Osteocyte (in vitro differentiated cells): ENCODE results near the gene WBP4. TPM values are rescaled to one million over a fixed set of nuclear protein-coding genes. Genes with fewer than 3 reads are reported as not detected.

Experiments used
- DNase-seq: peaks from one replicate; pipeline ENCODE4 v3.0.0; 2021; ENCODE audit warnings: mixed read lengths; ENCODE audit not compliant: unreplicated experiment; ENCODE audit errors: extremely low spot score
- H3K27ac Mint-ChIP-seq: one replicate; pipeline ENCODE4 v1.8.0; 2021; ENCODE audit warnings: mild to moderate bottlenecking, mixed read lengths; ENCODE audit not compliant: unreplicated experiment
- H3K27me3 Mint-ChIP-seq: one replicate; pipeline ENCODE4 v1.8.0; 2021; ENCODE audit warnings: mixed read lengths; ENCODE audit not compliant: unreplicated experiment
- H3K36me3 Mint-ChIP-seq: one replicate; pipeline ENCODE4 v1.8.0; 2021; ENCODE audit warnings: mixed read lengths; ENCODE audit not compliant: unreplicated experiment
- H3K4me1 Mint-ChIP-seq: one replicate; pipeline ENCODE4 v1.8.0; 2021; ENCODE audit warnings: mixed read lengths; ENCODE audit not compliant: unreplicated experiment
- H3K4me3 Mint-ChIP-seq: one replicate; pipeline ENCODE4 v1.8.0; 2021; ENCODE audit warnings: mild to moderate bottlenecking, moderate library complexity, mixed read lengths; ENCODE audit not compliant: unreplicated experiment
- H3K9me3 Mint-ChIP-seq: one replicate; pipeline ENCODE4 v1.8.0; 2021; ENCODE audit warnings: mixed read lengths; ENCODE audit not compliant: unreplicated experiment
- CTCF ChIP-seq: fragments of 200-600 bp; sonication (generic); IDR thresholded peaks from 2 replicates; pipeline ENCODE4 v1.5.0; 2021; ENCODE audit warnings: antibody characterized with exemption, mild to moderate bottlenecking, moderate library complexity
- total RNA-seq: library from RNA; stranded (reverse); gene quantifications from 2 replicates; pipeline ENCODE4 v1.2.1, GENCODE V29; 2021

WBP4 gene
- total RNA-seq, 1 donor from 2014 or later: 6.9 TPM

- H3K36me3 Mint-ChIP-seq: peaks cover 27% of the 10 kb centered on the region
- H3K9me3 Mint-ChIP-seq: peaks cover 11% of the 10 kb centered on the region
- H3K27me3 Mint-ChIP-seq: no peaks in the 10 kb centered on the region
- H3K27ac Mint-ChIP-seq: no peak overlapping the region
- peaks cover 33% of the 10 kb centered on the region for H3K4me1 Mint-ChIP-seq
- no peak for DNase-seq
- no peak for TF ChIP-seq CTCF
- H3K4me3 Mint-ChIP-seq: no peak overlapping the region
Measured at GRCh38 chr13:41049480-41050440, 11.5 kb upstream of the WBP4 start.

- Mint-ChIP-seq H3K4me1 (peaks cover 52% of the 10 kb centered on the region), H3K4me3 (no peak overlapping the region), H3K9me3 (peaks cover 11% of the 10 kb centered on the region), H3K36me3 (peaks cover 9% of the 10 kb centered on the region), H3K27me3 (no peaks in the 10 kb centered on the region), H3K27ac (no peak overlapping the region)
- DNase-seq: no peak
- no peak for TF ChIP-seq CTCF
Measured at GRCh38 chr13:41052441-41052840, 8.9 kb upstream of the WBP4 start.

GRCh38 chr13:41053384-41053826, 7.9 kb upstream of the WBP4 start:
- peak overlapping the region; percentile 72 for H3K27ac Mint-ChIP-seq
- DNase-seq: no peak
- H3K36me3 Mint-ChIP-seq: peaks cover 9% of the 10 kb centered on the region
- no peaks in the 10 kb centered on the region for H3K27me3 Mint-ChIP-seq
- H3K4me1 Mint-ChIP-seq: peaks cover 60% of the 10 kb centered on the region
- H3K9me3 Mint-ChIP-seq: peaks cover 11% of the 10 kb centered on the region
- H3K4me3 Mint-ChIP-seq: no peak overlapping the region
- no peak for TF ChIP-seq CTCF

GRCh38 chr13:41054212-41054877, 7.0 kb upstream of the WBP4 start:
- no peak for DNase-seq
- H3K4me1 Mint-ChIP-seq: peaks cover 68% of the 10 kb centered on the region
- H3K27ac Mint-ChIP-seq: peak overlapping the region; percentile 72
- peaks cover 2% of the 10 kb centered on the region for H3K36me3 Mint-ChIP-seq
- H3K27me3 Mint-ChIP-seq: no peaks in the 10 kb centered on the region
- TF ChIP-seq CTCF: peak; percentile 65
- peaks cover 4% of the 10 kb centered on the region for H3K9me3 Mint-ChIP-seq
- no peak overlapping the region for H3K4me3 Mint-ChIP-seq
